ENCODE measurements around the gene SARDH.

- no peak for TF ChIP-seq POLR2A (IDR thresholded peaks at IDR 0.05)
- no peak for TF ChIP-seq CTCF (IDR thresholded peaks at IDR 0.05)
Measured at GRCh38 chr9:133700819-133701320, 37.3 kb downstream of the SARDH start.

Measured in right lobe of liver (tissue), 4 donors.